Lower leg skin (tissue), 3 donors: Measurements from ENCODE around the gene OBI1.

Experiments
- POLR2A ChIP-seq, 2 donors: fragments of 450-650 bp; IDR thresholded peaks; one replicate each; pipeline ENCODE4 v1.6.1; 2016 to 2017; ENCODE audit warnings: antibody characterized with exemption in 2 of 2, mild to moderate bottlenecking in 1 of 2, moderate library complexity in 1 of 2
- TF ChIP-seq, protein P1 (sequence below), 3 donors: fragments of 450-650 bp; IDR thresholded peaks; one replicate each; pipeline ENCODE4 v1.5.1; 2016; ENCODE audit warnings: antibody characterized with exemption in 3 of 3, mild to moderate bottlenecking in 3 of 3, moderate library complexity in 2 of 3

DNA sequence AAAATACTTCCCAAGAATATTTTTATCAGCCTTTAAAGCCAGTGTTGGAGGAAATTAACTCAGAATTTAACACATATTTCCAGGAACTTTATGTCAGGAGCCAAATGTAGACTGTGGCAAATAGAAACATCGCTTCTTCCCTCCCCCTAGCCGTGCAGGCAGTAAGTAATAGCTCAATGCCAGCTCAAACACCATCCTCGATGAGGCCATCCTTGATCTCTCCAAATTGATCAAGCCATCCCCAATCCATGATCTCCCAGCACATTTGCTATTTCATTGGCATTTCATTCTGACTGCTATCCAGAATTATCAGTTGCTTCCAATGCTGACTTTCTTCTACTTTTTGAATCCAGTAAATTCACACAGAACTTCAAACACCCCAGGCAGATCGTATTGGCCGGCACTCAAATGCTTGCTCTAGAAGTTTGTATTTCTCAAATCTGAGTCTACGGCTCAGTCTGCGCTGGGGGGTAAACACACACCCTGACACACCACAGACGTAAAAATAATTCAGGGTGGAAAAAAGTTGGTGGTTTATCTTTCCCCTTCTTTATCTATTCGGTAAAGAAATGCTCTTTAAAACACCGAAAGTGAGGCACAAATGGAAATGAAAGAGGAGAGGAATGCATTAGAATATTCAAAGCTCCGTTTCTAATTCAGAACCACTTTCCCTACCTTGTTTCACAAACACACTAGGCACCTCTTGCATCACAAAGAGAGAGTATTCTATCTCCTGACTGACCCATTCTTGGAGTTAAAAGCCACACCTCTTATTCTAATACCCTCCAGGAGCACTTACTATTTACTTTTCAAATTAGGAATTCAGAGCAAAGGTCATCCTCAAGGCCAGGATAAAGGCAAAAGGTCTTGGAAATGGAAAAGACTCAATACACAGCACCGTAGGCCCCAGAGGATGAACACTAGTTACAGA lies 991 bp downstream of the OBI1 start:
- TF ChIP-seq, protein P1, sequence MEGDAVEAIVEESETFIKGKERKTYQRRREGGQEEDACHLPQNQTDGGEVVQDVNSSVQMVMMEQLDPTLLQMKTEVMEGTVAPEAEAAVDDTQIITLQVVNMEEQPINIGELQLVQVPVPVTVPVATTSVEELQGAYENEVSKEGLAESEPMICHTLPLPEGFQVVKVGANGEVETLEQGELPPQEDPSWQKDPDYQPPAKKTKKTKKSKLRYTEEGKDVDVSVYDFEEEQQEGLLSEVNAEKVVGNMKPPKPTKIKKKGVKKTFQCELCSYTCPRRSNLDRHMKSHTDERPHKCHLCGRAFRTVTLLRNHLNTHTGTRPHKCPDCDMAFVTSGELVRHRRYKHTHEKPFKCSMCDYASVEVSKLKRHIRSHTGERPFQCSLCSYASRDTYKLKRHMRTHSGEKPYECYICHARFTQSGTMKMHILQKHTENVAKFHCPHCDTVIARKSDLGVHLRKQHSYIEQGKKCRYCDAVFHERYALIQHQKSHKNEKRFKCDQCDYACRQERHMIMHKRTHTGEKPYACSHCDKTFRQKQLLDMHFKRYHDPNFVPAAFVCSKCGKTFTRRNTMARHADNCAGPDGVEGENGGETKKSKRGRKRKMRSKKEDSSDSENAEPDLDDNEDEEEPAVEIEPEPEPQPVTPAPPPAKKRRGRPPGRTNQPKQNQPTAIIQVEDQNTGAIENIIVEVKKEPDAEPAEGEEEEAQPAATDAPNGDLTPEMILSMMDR (IDR thresholded peaks at IDR 0.05): no peak
- no peak for TF ChIP-seq POLR2A (IDR thresholded peaks at IDR 0.05)
